Measurements from ENCODE around the gene MYO16.
A peak's percentile ranks its signal among the peaks of the same experiment; 100 is the strongest.

The MYO16 gene

DNA sequence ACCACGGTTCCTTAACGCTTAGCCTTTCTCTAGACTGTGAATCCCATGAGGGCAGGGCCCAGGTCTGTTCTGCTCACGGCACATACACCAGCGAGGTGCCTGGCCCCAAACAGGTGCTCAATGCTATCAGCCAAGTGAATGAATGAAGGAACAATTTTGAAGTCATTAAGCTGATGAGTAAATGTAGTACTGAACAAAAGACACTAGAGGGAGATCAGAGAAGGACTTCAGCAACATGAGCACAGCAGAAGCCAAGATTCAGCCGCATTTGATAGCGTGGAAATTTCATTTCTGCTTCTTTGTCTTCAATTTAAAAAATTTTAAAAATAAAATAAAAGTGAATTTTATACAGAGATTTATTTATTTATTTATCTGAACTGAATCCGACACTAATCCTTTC, 20.1 kb upstream of the MYO16 start:
- peak; percentile 10 for DNase-seq (ENCODE audit: extremely low read depth, low read depth)
- TF ChIP-seq, protein P1, sequence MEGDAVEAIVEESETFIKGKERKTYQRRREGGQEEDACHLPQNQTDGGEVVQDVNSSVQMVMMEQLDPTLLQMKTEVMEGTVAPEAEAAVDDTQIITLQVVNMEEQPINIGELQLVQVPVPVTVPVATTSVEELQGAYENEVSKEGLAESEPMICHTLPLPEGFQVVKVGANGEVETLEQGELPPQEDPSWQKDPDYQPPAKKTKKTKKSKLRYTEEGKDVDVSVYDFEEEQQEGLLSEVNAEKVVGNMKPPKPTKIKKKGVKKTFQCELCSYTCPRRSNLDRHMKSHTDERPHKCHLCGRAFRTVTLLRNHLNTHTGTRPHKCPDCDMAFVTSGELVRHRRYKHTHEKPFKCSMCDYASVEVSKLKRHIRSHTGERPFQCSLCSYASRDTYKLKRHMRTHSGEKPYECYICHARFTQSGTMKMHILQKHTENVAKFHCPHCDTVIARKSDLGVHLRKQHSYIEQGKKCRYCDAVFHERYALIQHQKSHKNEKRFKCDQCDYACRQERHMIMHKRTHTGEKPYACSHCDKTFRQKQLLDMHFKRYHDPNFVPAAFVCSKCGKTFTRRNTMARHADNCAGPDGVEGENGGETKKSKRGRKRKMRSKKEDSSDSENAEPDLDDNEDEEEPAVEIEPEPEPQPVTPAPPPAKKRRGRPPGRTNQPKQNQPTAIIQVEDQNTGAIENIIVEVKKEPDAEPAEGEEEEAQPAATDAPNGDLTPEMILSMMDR (IDR thresholded peaks at IDR 0.05; ENCODE audit: low read depth, low read length), result peak; percentile 50

DNA sequence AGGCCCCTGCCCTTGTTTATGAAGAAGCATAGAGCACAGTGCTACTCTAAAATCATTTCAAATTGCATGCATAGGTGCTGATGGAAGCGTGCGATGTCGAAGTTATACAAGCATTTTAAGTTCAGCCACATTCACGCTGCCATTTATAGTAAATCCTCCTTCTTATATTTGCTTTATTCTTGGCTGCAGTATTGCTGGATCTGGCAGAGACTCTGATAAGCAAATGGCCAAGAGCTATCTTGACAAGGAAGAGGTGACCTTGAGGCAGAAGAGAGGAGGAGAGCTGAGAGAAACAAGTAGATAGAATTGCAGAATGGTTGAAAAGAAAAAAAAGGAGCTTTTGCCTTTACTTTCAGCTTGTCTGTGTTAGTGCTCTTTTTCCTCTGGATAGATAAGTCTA, 18.9 kb upstream of the MYO16 start:
- TF ChIP-seq, protein P1 (IDR thresholded peaks at IDR 0.05; ENCODE audit: low read depth, low read length), result no peak

DNA sequence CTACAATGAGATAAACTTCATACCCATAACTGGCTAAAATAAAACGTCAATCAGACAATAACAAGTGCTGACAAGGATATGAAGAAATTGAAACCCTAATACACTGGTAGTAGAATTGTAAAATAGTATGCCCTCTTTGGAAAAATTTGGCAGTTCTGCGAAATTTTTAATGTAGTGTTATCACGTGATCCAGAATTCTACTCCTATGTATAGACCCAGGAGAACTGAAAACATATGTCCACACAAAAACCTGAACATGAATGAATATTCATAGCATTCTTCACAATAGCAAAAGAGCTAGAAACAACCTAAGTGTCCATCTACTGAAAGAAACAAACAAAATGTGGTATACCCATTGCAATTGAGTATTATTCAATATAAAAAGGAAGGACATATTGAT, 14.2 kb upstream of the MYO16 start:
- TF ChIP-seq, protein P1 (IDR thresholded peaks at IDR 0.05; ENCODE audit: low read depth, low read length), result no peak
- DNase-seq (ENCODE audit: extremely low read depth, low read depth), result no peak

More for the DNA sequence above, 18.9 kb upstream of the MYO16 start:
- no peak for DNase-seq (ENCODE audit: extremely low read depth, low read depth)

DNA sequence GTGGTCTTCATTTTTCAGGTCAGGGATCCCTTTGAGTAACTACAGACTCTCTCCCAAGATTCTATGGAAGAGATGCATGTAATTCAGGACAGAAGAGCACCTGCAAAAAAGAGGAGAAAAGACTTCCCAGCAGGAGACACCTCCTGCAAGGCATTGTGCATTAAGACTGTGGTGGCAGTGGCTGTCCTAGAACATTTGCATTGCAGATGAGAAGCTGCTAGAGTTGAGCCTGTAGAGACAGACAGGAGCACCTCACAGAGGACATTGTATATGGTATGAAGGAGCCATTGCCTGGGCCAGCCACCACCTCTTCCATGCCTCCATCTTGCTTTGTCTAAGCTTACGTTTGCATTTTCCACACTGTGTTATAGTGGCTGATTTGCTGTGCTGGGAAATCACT, 11.2 kb upstream of the MYO16 start:
- no peak for DNase-seq (ENCODE audit: extremely low read depth, low read depth)
- TF ChIP-seq, protein P1 (IDR thresholded peaks at IDR 0.05; ENCODE audit: low read depth, low read length), result no peak

DNA sequence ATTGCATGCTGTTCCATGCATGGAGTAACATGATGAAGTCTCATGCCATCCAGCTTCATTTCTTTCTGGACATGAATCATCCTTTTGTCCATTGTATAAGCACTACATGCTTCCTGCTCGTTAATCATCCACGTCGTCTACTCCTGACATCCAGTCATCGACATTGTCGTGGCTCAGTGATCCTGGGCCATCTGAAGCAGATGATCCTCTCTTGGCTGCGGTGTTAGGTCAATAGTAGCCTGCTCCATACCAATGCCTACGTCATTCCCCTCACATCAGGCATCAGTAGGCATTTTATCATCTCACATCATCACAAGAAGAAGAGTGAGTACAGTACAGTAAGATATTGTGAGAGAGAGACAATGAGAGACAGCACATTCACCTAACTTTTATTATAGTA, 7.9 kb upstream of the MYO16 start:
- DNase-seq (ENCODE audit: extremely low read depth, low read depth), result no peak
- TF ChIP-seq, protein P1 (IDR thresholded peaks at IDR 0.05; ENCODE audit: low read depth, low read length), result no peak

DNA sequence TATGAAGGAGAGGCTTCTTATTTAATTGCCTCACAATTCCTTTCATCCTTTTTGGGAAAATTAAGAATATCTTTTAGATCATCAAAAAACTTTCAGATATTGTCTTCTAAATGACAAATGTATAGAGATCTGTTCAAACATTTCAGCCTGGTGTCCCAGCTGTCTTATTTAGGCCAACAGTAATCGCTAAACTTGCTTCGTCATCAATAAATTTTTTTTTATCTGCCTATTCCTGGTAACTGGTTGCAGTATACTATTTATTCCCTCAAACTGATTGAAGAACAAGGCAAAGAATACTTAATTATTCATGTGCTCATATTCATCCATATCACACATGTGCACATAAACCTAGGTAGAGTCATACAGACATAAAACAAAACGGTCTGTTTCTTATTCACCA, 5.3 kb upstream of the MYO16 start:
- DNase-seq (ENCODE audit: extremely low read depth, low read depth), result no peak

DNA sequence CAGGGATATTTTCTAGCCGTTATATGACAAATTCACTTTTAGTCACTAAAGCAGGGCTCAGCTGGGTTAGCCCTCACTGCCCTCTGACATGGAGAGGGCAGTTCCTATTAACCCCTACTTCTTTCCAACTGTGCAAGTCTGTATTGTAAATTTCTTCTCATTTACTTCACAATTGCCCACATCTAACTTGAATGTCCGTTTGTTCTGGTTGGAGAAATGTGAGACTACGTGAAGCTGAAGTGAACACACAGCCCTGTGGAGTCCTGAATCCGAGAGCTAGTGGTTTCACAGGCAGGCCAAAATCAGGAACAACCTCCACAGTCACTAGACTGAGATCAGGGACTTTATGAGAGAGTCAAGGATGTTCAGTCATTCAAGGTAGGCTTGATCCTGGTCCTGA, 4.4 kb upstream of the MYO16 start:
- TF ChIP-seq, protein P1 (IDR thresholded peaks at IDR 0.05; ENCODE audit: low read depth, low read length), result no peak
- DNase-seq (ENCODE audit: extremely low read depth, low read depth), result no peak

More for the DNA sequence above, 5.3 kb upstream of the MYO16 start:
- TF ChIP-seq, protein P1 (IDR thresholded peaks at IDR 0.05; ENCODE audit: low read depth, low read length), result no peak
